NCI-H146 treated with DMSO at 0.1 percent for 48 hours (cell line): ENCODE results near the gene ZNF37A.
"Not testable (repeated sequence)": the region's sequence is repeated elsewhere in the genome, so short reads cannot be mapped to it uniquely, and the experiment has no call there.

ENCODE experiments used
- DNase-seq: peaks from one replicate; lab custom pipeline; 2025; ENCODE audit not compliant: unreplicated experiment; lab: John Stamatoyannopoulos, UW

The ZNF37A gene

DNA sequence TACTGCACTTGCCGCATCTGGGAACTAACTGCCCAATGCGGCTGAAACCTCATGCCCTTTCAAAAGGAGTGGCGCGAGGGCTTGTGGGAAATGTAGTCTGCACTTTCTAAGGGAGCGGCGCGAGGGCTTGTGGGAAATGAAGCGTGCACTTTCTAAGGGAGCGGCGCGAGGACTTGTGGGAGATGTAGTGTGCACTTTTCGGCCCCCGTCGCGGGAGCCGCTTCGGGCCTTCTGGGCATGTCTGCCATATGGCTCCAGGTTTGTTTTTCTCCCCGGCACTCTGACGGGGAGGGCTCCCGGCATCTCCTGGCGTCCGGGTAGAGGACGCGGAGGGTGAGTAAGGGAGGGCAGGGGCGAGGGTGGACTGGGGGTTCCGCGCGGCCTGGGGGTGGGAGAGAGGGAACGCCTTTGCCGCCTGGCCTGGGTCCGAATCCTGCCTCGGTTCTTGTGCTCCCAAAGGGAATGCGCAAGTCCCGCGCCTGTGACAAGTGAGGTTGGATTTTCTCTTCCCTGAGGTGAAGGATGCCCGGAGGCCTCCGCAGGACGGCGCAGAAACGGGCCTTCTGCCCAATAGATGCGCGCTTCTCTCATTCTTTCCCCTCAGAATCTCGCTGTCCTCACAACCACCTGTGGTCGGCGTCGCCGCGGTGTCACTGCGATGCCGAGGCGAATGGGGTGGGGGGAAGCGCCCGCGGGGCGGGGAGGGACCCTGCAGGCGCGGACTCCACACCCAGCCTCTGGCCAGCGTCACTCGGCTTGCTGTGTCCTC is at the start of gene ZNF37A:
TSS of gene ZNF37A (plus strand) at position 180 of the 769 bp plus-strand sequence. CDS start 2,281 bp downstream, outside the sequence.
- peak; percentile 93 for DNase-seq

DNA sequence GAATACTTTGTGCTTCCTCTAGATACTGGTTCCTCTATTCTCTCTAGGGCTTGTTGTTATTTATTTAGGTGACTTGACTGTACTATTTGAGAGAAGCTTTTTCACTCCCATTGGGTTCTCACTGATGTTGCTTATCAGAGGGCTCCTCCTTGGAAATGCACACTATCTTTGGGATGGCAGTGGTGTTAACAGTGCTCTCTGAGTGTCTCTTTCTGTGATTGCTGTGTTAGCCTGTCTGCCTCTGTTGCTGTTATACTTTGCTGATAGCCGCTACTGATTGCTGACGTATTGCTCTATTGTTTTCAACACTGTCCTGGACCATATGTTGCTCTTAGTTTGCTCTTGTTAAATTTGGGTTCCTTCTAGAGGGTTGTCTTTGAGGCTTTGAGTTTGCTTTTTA is 49.0 kb upstream of the ZNF37A start:
- DNase-seq: no peak

DNA sequence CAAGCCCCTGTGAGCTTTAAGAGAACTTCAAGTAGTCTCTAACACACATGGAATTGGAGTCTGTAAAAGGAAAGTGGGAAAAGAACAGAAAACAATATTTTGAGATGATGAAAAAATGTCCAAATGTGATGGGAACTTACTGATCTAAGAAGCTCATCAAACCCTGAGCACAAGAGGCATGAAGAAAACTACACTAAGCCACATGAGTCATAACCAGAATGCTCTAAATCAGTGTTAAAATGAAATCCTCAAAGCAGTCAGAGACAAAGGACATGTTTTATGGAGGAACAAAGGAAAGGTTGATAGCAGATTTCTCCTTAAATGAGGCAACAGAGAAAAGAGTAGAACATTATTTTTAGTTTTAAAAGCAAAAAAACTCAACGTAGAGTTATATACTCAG is 46.5 kb upstream of the ZNF37A start:
- no peak for DNase-seq

DNA sequence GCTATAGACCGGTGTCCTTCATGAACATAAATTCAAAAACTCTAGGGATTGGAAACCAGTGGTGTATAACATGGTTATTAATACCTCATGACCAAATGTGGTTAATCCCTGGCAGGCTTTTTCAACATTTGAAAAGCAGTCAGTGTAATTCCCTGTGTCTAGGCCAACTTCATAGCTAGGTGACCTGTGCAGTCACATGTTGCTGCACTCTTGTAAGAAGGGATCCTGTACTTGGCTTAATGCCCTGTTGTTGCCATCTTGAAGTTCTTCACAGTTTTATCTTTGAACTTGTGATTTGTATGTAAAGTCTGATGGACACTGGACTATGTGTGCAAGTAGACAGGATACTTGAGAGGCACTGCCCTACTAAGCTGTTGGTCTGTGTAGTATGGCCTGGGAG is 43.9 kb upstream of the ZNF37A start:
- no peak for DNase-seq

DNA sequence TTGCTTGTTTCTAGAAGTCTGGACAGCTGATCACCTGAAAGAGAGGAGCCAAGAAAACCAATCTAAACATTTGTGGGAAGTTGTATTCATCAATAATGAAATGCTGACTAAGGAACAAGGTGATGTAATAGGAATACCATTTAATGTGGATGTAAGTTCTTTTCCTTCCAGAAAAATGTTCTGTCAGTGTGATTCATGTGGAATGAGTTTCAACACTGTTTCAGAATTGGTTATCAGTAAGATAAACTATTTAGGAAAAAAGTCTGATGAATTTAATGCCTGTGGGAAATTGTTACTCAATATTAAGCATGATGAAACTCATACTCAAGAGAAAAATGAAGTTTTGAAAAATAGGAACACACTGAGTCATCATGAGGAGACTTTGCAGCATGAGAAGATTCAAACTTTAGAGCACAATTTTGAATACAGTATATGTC is 39.8 kb upstream of the ZNF37A start:
- DNase-seq: no peak

DNA sequence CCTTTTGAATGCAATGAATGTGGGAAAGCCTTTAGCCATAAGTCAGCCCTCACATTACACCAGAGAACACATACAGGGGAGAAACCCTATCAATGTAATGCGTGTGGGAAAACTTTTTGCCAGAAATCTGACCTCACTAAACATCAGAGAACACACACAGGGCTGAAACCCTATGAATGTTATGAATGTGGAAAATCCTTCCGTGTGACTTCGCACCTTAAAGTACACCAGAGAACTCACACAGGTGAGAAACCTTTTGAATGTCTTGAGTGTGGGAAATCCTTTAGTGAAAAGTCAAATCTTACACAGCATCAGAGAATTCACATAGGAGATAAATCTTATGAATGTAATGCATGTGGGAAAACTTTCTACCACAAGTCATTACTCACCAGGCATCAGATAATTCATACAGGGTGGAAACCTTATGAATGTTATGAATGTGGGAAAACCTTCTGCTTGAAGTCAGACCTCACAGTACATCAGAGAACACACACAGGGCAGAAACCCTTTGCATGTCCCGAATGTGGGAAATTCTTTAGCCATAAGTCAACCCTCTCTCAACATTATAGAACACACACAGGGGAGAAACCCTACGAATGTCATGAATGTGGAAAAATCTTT is 38.8 kb upstream of the ZNF37A start:
- DNase-seq: not testable (repeated sequence)

DNA sequence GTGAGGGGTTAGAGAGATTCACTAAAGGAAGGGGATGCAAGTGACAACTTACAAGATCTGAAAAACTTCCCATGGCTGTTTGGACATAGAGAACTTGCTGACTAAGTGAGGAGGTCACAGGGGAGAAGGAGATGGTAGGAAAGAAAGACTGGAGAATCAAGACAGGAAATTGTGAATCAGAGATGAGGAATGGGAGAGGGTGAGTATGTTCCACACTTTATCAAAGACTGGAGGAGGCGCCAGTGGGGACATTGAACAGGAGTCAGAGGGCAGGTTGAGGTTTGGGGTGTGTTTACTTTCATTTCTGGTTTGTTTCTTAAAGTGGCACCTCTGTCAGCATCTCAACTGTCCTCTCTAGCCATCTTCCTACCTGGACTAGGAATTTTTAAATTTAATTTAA is 24.5 kb upstream of the ZNF37A start:
- DNase-seq: not testable (repeated sequence)

DNA sequence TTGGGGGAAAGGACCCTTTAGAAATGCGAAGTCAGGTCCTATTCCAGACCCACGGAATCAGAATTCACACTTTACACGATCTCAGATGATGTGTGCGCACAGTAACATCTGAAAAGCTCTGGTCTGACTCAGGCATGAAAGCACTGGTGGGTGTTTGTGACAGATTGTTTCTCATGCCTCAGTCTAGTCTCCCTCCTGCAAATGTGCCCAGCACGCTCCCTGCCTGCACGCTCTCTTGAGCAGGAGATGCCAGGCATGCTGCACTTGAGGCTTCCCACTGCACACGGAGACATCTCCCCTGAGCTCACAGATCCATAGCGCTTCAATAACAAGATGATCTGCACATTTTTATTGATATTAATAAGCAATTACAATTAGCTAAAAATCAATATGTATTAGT is 23.6 kb upstream of the ZNF37A start:
- DNase-seq: no peak

DNA sequence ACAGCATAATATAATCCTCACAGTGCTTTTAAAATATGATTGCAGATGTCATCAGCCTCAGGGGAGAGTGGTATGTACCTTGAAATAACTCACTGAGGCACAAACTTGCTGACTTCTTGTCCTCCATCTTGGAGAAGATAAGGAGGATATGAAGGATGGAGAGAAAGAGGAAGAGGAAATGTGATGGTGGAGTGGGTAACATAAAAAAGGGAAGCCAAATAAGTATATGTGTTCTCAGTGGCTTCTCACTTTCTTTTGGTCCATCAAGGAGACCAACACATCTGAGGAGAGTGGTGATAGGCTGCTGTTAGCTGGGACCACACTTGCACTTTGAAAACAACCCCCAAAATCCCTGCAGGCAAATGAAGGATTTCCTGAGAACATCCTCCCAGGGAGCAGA is 21.6 kb upstream of the ZNF37A start:
- DNase-seq: no peak

DNA sequence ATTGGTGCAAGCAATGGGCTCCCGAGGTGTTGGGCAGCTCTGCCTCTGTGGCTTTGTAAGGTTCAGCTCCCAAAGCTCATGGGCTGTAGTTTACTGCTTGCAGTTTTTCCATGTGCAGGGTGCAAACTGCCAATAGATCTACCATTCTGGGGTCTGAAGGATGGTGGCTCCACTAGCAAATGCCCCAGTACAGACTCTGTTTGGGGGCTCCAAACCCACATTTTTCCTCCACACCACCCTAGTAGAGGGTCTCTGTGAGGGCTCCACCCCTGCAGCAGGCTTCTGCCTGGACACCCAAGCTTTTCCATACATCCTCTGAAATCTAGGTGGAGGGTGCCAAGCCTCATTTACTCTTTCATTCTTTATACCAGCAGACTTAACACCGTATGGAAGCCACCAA is 17.4 kb upstream of the ZNF37A start:
- DNase-seq: no peak

DNA sequence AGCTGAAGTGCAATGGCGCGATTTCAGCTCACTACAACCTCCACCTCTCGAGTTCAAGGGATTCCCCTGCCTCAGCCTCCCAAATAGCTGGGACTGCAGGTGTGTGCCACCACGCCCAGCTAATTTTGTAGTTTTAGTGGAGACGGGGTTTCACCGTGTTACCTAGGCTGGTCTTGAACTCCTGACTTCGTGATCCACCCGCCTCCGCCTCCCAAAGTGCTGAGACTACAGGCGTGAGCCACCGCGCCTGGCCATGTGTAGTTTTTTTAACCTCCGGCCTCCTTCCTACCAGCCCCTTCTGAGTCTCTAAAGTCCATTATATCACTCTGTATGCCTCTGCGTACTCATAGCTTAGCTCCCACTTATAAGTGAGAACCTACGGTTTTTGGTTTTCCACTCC is 819 bp upstream of the ZNF37A start:
- DNase-seq: not testable (repeated sequence)

DNA sequence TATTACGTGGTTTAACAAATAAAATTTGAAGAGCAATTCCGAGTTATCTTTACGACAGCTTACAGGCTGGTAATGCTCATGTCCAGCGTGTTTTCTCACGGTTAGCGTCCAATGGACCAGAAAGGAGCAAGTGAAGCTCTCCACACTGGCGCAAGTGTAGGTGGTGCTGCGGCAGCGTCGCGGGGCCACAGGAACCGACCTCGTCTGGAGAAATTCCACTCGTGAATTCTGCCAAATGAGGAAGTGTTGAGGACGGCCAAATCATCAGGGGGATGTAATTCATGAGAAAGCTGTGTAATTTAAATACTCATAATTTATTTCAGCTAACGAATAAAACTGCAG is 350 bp upstream of the ZNF37A start:
- DNase-seq: no peak

DNA sequence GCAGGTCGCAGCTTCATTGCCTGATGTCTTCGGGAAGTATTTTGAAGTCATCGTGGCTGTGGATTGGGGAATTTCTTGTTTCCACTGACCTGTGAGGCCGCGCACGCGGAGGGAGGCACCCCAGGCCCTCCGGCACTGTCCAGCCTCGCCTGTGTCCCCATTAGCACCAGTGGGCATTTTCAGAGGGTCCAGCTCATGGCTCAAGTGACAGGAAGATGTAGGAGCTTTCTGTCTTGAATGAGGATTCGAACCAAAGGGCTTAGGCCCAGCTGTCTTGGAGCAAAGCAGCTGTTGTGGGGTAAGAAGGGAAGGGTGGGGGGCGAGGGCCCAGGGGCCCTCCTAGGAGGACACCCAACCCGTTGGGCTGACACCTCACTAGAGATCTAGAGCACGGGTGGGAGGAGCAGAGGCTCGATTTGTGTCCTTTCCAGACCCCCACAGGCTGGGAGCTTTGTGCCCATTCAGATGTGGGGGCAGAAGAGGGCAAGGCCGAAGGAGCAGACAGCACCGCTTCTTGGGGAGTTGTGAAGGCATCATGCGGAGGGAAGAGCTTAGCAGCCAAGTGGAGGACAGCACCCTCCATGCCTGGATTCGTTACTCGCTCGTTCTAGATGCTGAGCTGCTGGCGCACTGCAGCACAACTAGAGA is 914 bp downstream of the ZNF37A start:
- no peak for DNase-seq

DNA sequence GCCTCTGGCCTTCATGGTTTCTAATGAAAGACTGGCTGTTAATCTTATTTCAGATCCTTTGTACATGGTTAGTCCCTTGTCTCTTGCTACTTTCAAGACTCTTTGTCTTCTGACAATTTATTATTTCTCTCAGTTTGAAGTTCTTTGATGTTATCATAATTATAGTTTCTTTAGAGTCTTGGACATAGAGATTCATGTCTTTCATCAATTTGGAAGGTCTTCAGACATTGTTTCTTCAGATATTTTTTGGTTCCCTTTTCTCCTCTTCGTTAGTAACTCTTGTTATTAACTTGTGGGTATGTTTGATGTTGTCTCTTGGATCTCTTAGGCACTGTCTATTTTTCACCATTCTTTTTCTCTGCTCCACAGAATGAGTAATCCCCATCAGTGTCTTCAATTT is 8.7 kb downstream of the ZNF37A start:
- no peak for DNase-seq

DNA sequence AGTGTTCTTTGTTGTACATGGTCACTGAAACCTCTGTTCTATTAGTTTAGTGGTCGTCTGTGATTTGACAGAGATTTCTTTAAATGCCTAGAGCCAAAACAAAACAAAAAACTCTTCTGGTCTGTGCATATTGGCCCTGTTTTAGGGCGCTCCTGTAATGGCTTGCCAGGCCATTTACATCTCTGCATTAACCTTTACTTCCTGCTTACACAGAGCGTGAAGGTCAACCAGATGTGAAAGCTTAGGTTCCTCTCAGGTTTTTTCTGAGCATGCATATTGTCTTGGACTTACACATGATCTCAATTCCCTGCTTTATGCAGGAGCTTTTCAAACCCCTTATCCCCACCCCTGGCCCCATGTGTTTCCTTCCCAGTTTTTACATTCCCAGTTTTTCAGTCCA is 9.6 kb downstream of the ZNF37A start:
- no peak for DNase-seq

DNA sequence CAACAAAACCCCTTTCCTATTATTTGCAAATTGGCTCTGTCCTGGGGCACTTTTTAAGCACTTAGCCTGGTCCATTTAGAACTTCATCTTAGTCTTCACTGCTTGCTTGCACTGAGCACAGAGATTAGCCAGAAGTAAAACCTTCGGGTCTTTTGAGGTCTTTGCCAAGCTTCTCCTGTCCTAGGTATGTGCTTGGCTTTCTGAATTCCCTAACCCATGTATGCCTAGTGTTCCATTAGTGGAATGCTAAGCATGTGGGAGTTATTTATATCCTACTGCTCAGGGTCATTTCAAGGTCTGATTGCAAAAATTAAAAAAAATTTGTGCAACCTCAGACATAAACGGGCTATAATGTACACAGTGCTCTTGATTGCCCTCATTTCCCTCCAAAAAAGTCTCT is 18.0 kb downstream of the ZNF37A start:
- no peak for DNase-seq

DNA sequence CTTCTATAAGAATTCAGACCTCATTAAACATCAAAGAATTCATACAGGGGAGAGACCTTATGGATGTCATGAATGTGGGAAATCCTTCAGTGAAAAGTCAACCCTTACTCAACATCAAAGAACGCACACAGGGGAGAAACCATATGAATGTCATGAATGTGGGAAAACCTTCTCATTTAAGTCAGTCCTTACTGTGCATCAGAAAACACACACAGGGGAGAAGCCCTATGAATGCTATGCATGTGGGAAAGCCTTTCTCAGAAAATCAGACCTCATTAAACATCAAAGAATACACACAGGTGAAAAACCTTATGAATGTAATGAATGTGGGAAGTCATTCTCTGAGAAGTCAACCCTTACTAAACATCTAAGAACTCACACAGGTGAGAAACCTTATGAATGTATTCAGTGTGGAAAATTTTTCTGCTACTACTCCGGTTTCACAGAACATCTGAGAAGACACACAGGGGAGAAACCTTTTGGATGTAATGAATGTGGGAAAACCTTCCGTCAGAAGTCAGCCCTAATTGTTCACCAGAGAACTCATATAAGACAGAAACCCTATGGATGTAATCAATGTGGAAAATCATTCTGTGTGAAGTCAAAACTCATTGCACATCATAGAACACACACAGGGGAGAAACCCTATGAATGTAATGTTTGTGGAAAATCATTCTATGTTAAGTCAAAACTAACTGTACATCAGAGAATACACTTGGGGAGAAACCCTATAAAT is 24.1 kb downstream of the ZNF37A start:
- DNase-seq: no peak

DNA sequence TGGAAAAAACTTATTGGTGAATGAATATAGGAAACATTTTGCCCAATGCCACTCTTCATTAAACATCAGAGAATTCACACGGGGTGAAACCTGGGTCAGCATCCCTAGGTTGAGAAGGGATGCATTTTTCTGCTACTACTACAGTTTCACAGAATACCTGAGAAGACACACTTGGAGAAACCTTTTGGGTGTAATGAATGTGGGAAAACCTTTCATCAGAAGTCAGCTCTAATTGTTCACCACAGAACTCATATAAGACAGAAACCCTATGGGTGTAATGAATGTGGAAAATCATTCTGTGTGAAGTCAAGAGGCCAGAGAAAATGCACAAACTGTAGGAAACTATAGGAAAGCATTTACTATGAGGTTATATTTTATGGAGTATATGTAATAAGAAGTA is 24.9 kb downstream of the ZNF37A start:
- DNase-seq: no peak

DNA sequence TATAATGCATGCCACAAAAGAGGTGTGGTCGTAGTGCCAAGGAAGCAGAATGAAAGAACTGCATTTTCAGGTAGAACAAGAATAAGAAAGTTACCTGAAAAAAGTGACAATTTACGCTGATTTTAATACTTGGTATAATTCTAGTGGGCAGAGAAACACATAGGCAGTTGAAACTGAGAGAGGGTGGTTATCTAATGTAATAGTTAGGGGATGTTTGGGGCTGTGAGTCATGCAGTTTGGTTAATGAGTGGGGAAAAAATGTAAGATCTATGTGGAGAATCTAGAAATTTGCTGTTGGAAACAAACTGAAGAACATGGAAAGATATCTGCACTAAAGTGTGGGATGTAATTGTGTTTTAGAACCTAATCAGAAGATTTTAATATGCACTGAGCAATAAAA is 33.7 kb downstream of the ZNF37A start:
- no peak for DNase-seq

DNA sequence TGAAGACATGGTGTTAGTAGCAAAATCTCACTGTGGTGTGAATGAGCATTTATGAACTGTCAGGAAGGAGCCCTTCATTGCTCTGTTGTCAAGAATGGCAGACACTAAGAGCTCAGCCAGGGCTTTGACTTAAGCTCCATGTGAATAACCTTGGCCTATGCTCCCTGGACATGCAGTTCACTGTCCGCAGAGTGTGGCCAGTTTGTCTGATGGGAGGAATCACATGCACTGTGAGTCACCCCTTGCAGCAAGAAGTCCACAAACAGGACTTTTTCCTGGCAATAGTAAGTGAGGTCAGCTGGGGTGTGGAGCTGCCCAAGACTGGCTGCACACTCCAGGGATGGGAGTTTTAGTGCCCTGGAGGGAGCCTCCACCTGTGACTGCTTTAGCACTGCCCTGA is 49.5 kb downstream of the ZNF37A start:
- DNase-seq: no peak

DNA sequence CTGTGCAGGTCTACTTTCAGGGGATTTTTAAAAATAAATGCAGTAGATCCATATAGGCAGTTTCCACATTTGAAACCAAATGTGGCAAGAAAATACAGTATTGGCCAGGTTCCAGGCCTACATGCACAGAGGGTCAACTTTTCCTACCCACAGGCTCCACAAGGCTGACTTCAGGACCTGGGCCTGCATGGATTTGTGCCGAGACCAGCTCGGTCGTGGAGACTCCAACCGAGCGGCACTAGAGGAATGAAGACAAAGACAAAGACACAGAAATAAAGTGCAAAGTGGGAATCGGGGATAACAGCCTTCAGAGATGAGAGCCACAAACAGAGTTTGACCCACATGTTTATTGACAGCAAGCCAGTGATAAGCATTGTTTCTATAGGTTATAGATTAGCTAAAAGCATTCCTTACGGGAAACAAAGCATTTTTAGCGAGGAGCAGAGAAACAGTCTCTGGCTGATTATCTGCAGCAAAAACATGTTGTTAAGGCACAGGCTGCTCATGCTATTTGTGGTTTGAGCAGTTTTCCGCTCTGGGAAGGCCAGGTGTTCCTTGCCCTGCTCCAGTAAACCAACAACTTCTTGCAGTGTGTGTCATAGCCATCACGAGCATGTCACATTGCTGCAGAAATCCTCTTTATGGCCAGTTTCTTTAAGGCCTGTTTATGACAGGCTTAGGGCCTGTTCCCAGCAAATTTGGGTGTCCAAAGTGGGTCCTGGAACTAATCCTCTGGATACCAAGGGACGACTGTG is 52.6 kb downstream of the ZNF37A start:
- DNase-seq: no peak
